AG09309 (cell line): Measurements from ENCODE around the gene CDH4.

Experiments
- DNase-seq: peaks from one replicate; pipeline ENCODE4 v3.0.0-alpha.2; 2010; ENCODE audit warnings: low read depth
- H3K4me3 ChIP-seq: 2 replicates; pipeline ENCODE4 v1.5.1; 2011; ENCODE audit warnings: mild to moderate bottlenecking, low read depth, low read length, moderate library complexity; ENCODE audit not compliant: control insufficient read depth
- TF ChIP-seq, protein P1 (sequence below): IDR thresholded peaks from 2 replicates; pipeline ENCODE4 v1.5.1; 2011; ENCODE audit warnings: mild to moderate bottlenecking, low read depth, low read length, inconsistent platforms; ENCODE audit not compliant: insufficient read depth, control insufficient read depth; ENCODE audit errors: missing control alignments

The CDH4 gene

DNA sequence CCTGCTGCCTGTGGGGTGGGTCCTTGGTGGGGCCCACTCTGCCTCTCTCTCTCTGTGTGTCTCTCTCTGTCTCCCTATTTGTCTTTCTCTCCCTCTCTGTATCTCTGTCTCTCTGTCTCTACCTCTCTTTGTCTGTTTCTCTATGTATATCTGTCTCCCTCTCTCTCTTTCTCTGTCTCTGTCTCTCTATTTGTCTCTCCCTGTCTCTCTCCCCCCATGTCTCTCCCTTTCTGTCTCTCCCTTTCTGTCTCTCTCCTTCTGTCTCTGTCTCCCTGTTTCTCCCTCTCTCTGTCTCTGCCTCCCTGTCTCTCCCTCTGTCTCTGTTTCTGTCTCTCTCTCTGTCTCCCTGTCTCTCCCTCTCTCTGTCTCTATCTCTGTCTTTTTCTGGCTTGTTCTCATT is 353.2 kb downstream of the CDH4 start:
- no peak overlapping the region for H3K4me3 ChIP-seq
- DNase-seq, result no peak
- TF ChIP-seq, protein P1, sequence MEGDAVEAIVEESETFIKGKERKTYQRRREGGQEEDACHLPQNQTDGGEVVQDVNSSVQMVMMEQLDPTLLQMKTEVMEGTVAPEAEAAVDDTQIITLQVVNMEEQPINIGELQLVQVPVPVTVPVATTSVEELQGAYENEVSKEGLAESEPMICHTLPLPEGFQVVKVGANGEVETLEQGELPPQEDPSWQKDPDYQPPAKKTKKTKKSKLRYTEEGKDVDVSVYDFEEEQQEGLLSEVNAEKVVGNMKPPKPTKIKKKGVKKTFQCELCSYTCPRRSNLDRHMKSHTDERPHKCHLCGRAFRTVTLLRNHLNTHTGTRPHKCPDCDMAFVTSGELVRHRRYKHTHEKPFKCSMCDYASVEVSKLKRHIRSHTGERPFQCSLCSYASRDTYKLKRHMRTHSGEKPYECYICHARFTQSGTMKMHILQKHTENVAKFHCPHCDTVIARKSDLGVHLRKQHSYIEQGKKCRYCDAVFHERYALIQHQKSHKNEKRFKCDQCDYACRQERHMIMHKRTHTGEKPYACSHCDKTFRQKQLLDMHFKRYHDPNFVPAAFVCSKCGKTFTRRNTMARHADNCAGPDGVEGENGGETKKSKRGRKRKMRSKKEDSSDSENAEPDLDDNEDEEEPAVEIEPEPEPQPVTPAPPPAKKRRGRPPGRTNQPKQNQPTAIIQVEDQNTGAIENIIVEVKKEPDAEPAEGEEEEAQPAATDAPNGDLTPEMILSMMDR, result no peak

DNA sequence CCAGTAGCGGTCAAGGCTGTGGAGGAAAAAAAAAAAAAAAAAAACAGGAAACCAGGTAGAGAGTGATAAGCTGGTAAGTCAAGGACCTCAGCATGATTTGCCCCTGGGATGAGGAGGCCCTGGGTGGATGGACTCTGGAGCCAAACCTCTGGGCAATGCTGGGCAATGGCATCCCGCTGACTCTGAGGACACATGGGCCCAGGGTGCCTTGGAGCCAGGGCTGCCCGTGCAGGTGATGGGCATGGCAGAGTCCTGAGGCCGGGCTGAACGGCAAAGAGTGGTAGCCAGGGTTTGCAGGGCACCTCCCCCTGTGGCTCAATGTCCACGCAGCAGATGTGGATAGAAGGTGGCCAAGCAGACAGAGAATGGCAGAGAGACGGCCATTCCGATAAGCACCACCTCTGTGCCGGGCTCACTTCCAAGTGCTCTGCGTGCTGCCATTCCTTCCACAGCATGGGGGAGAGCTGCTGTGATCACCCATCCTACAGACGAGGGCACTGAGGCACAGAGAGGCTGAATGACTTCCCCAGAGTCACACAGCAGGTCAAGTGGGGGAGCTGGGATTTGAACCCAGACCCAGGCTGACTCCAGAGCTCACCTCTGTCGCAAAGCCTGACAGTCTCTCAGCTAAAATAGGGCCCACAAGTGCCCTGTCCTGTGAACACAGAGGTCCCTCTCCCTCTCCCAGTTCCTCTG is 353.9 kb downstream of the CDH4 start:
- H3K4me3 ChIP-seq, result no peak overlapping the region
- no peak for DNase-seq
- TF ChIP-seq, protein P1, result no peak

DNA sequence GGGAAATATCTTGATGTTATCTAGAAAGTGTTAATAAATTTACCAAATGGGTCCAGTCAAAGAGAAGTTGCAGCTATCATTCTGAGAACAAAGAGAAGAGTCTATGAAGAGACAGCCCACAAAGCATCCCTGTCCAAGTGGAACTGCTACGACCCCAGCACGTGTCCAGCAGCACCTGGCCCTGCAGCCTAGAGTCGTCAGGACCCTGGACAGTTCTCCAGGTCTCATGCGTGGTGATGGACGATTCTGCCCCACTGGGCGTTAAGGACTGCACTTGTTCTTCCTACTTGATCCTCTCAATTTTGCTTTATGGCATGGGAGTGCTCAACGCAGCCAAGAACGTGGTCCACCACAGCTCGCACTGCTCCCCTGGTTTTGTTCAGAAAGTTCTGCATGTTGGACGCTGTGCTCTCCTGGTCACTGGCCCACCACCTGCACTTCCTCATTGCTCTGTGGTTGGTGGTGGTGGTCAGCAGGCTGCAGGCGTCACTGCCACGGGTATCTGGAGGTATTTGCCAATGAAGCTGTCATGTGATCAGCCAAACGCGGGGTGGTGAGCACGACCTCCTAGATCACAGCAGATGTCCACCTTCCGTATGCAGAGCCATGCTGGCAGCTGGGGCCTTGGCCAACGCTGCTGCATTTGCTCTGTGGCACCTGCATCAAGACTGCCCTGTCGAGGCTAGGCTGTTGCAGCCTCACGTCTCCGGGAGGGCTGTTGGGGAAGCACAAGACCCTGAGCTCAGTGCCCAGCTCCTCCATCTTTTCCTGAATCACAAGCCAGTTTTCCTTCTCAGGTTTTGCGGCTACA is 356.4 kb downstream of the CDH4 start:
- TF ChIP-seq, protein P1, result no peak
- DNase-seq, result no peak
- no peak overlapping the region for H3K4me3 ChIP-seq

DNA sequence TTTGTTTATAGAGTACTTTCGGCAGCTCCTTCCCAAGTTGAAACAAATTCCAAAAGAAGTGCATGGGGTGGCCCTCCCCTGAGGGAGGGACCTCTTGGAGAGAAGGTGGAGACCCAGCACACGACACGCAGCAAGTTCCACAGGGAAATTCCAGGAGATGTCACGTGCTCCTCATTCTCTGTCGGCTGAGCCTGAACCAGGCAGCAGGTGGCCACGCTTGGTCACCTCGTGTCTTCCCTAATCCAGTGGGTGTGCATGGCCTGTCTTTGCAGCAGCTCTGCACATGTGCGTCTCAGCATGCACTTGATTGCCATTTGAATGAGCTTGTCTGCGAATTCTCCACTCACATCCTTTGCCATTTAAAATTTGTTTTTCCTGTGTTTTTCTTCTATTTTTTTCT is 357.4 kb downstream of the CDH4 start:
- TF ChIP-seq, protein P1, result no peak
- DNase-seq, result no peak
- no peak overlapping the region for H3K4me3 ChIP-seq

DNA sequence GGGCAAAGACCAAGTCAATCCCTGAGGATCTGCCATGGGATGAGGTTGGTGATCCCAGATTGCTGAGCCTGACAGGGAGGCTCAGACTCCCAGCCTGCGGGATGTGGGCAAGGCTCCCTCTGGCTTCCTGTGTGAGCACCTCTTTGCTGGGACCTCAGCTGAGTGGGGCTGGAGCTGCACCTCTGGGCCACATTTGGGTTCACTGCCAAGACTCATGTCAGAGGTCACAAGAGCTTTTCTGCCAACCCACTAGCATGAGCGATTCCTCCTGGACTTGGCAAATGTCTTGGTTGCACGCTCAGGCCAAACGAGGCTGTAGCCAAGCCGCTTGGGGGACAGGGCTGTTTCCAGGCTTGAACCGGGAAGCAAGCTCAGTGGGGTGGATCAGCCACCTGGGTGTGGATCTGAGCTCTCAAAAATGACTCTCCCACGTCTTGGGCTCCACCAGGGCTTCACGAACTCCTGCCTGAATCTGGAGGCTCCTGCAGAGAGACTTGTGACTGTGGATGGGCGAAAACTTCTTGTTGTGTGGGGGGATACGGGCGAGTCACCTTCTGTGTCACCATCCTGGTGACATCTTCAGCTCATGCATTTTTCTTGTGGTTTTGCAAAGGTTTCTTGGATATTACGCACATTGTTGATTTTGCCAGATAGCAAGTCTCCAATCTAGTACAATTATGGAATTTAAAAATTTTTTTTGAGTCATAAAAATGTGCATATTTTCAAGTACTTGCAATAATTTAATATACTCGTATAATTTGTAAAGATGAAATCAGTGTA is 359.5 kb downstream of the CDH4 start:
- TF ChIP-seq, protein P1, result no peak
- no peak for DNase-seq

DNA sequence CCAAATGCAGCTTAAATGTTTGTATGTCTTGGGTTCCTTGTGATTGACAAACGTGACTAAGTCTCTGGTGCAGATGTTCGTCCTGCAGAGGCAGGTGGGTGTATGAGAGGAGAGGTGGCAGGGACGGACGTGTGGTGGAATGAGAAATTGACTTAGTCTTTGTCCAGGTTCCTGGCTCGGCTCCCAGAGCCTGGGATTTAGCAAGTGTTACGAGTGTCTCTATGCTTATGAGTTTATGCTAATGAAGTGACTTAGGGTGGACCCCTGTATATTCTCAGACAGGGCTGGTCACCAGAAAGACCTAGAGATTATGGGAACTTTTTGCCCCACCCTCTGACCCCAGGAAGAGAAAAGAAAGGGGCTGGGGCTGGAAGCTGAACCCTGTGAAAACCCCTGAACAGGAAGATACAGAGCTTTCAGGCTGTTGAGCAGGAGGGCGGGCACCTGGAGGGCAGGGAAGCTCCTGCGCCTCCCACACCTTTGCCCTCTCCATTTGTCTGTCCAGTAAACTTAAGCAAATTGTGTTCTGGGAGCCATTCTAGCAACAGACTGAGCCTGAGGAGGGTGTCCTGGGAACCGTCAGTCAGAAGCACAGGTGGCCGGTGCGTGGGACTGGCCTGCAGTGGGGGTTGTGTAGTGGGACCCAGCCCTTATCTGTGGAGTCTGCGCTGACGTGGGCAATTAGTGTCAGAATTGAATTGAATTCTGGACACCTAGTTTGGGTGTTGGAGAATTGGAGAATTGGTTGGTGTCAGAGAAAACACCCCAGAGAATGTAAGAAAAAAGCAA is 362.1 kb downstream of the CDH4 start:
- DNase-seq, result no peak
- no peak overlapping the region for H3K4me3 ChIP-seq
- TF ChIP-seq, protein P1, result no peak

More for the DNA sequence above, 359.5 kb downstream of the CDH4 start:
- no peak overlapping the region for H3K4me3 ChIP-seq
